Transverse colon (tissue), 4 donors: ENCODE results near the gene ARHGAP11A.

Experiments used
- CTCF ChIP-seq, 5 experiments: fragments of 200-600 bp in 3 of 5; fragments of 450-650 bp in 2 of 5; sonication (generic) in 3 of 5; IDR thresholded peaks; 1 replicate in 2 of 5; 2 replicates in 3 of 5; pipeline ENCODE4 v1.5.1; 2016 to 2017; ENCODE audit warnings: antibody characterized with exemption in 5 of 5, inconsistent platforms in 3 of 5, mild to moderate bottlenecking in 2 of 5, moderate library complexity in 1 of 5
- EP300 ChIP-seq: sonication (generic); formaldehyde crosslinking; IDR thresholded peaks from one replicate; pipeline ENCODE4 v1.6.1; 2017; ENCODE audit warnings: antibody characterized with exemption, low read depth
- POLR2A ChIP-seq: fragments of 450-650 bp; IDR thresholded peaks from one replicate; pipeline ENCODE4 v1.6.1; 2016; ENCODE audit warnings: antibody characterized with exemption, mild to moderate bottlenecking, moderate library complexity
- POLR2AphosphoS5 ChIP-seq, 3 donors: sonication (generic); formaldehyde crosslinking; IDR thresholded peaks; one replicate each; pipeline ENCODE4 v1.6.1; 2016; ENCODE audit warnings: antibody characterized with exemption in 3 of 3

GRCh38 chr15:32674681-32675080, 59.4 kb downstream of the ARHGAP11A start:
- no peak for TF ChIP-seq CTCF (IDR thresholded peaks at IDR 0.05)
- no peak for TF ChIP-seq POLR2A
- no peak for TF ChIP-seq EP300
- no peak for TF ChIP-seq POLR2AphosphoS5 (IDR thresholded peaks at IDR 0.05)
